B cell (primary cell): ENCODE data around the gene BEND7.

ENCODE experiments used
- EZH2 ChIP-seq: IDR thresholded peaks from 2 replicates; pipeline ENCODE4 v1.6.1; 2012; ENCODE audit warnings: borderline replicate concordance, low read depth, mild to moderate bottlenecking, moderate library complexity, low read length; ENCODE audit not compliant: insufficient read depth, poor library complexity, severe bottlenecking
- TF ChIP-seq, protein P1 (sequence below): fragments of 200-600 bp; IDR thresholded peaks from one replicate; pipeline ENCODE4 v1.8.0; 2022; ENCODE audit warnings: antibody characterized with exemption, mild to moderate bottlenecking

DNA sequence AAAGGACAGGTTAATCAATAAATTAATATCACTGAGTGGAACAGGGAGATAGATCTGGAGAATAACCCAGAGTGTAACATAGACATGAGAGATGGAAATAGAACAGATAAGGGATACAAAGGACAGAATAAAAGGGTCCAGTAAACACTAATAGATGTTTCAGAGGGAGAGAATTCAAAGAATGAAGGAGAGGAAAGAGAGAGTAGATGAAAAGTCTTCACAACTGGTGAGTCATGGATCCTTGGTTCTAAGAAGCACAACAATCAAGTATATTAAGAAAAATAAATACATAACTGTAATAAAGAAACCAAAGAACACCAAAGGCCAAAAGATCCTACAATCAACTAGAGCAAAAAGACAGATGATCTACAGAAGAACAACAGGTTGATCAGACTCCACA is 66.3 kb downstream of the BEND7 start:
- TF ChIP-seq, protein P1, sequence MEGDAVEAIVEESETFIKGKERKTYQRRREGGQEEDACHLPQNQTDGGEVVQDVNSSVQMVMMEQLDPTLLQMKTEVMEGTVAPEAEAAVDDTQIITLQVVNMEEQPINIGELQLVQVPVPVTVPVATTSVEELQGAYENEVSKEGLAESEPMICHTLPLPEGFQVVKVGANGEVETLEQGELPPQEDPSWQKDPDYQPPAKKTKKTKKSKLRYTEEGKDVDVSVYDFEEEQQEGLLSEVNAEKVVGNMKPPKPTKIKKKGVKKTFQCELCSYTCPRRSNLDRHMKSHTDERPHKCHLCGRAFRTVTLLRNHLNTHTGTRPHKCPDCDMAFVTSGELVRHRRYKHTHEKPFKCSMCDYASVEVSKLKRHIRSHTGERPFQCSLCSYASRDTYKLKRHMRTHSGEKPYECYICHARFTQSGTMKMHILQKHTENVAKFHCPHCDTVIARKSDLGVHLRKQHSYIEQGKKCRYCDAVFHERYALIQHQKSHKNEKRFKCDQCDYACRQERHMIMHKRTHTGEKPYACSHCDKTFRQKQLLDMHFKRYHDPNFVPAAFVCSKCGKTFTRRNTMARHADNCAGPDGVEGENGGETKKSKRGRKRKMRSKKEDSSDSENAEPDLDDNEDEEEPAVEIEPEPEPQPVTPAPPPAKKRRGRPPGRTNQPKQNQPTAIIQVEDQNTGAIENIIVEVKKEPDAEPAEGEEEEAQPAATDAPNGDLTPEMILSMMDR = no peak
- no peak for TF ChIP-seq EZH2
